Muscle layer of colon (tissue), 2 donors: Measurements from ENCODE around the gene FABP7.
A peak's percentile ranks its signal among the peaks of the same experiment; 100 is the strongest.

Experiments
- H3K27ac ChIP-seq: one replicate; pipeline ENCODE4 v1.7.0; 2013; ENCODE audit warnings: low read depth, mild to moderate bottlenecking, low read length, moderate library complexity
- H3K27me3 ChIP-seq, 2 donors: one replicate each; pipeline ENCODE4 v1.7.0; 2013; ENCODE audit warnings: low read length in 2 of 2, mild to moderate bottlenecking in 2 of 2; ENCODE audit not compliant: insufficient read depth in 2 of 2, control insufficient read depth in 1 of 2
- H3K36me3 ChIP-seq: one replicate; pipeline ENCODE4 v1.7.0; 2013; ENCODE audit warnings: mild to moderate bottlenecking, low read length; ENCODE audit not compliant: insufficient read depth
- H3K4me1 ChIP-seq: one replicate; pipeline ENCODE4 v1.7.0; 2013; ENCODE audit warnings: mild to moderate bottlenecking, low read length; ENCODE audit not compliant: insufficient read depth
- H3K4me3 ChIP-seq, 2 donors: one replicate each; pipeline ENCODE4 v1.7.0; 2013; ENCODE audit warnings: low read length in 2 of 2, low read depth in 1 of 2, mild to moderate bottlenecking in 1 of 2, moderate library complexity in 1 of 2
- H3K9ac ChIP-seq: one replicate; pipeline ENCODE4 v1.7.0; 2013; ENCODE audit warnings: low read length
- H3K9me3 ChIP-seq: one replicate; pipeline ENCODE4 v1.7.0; 2013; ENCODE audit warnings: mild to moderate bottlenecking, low read length
- donor health status: abdominal sarcoma.
- donor health status: Adenocarcinoma of cecum.

FABP7 gene

DNA sequence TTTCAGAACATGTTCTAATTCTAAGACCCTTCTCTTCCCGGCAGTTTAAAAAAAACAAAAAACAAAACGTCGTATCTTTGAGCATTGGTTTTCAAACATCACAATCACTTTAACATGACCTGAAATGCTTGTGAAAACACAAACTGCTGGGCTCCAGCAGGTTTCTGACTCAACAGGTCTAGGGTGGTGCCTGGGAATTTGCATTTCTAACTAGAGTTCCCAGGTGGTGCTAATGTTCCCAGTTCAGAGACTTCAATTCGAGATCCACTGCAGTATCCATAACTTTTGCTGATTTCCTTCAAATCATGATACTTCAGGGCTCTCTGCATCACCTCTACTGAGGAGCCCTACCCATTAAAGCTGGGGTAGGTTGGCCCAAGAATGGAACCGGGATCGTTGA, 8.7 kb downstream of the FABP7 start:
- Histone ChIP-seq H3K27ac (no peak overlapping the region), H3K4me1 (peaks cover 15% of the 10 kb centered on the region), H3K9ac (peak overlapping the region; percentile 69), H3K36me3 (no peaks in the 10 kb centered on the region), H3K27me3 (no peaks in the 10 kb centered on the region), H3K4me3 (peak overlapping the region in 1 of 2 donors; percentile 93), H3K9me3 (no peaks in the 10 kb centered on the region)

DNA sequence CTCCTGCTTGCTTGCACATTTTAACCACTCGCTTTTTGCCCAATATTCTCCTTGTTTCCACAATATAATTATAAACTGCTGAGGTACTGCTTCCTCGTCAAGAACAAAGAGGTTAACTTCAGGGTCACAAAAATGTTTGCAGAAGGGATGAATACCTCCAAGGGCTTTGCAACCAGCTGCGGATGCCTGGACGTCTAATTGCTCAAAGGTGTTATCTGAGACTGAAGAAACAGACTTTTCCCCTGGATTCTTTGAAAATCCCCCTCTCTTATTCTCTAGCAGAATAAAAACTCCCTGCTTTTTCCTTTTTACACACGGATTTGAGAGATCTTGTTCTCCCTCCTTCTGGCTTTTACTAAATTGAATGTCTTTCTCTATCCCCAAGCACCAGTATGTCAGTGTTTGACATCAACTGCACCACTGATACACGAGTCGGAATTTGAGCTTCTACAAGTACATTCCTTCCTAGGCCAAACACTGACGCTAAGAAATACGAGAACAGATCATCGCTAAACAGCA, 9.2 kb downstream of the FABP7 start:
- no peaks in the 10 kb centered on the region for H3K27me3 ChIP-seq
- peak overlapping the region; percentile 85 for H3K27ac ChIP-seq
- peak overlapping the region; percentile 70 to 93 for H3K4me3 ChIP-seq
- H3K36me3 ChIP-seq = no peaks in the 10 kb centered on the region
- no peaks in the 10 kb centered on the region for H3K9me3 ChIP-seq
- H3K9ac ChIP-seq = peak overlapping the region; percentile 69
- peaks cover 15% of the 10 kb centered on the region for H3K4me1 ChIP-seq

DNA sequence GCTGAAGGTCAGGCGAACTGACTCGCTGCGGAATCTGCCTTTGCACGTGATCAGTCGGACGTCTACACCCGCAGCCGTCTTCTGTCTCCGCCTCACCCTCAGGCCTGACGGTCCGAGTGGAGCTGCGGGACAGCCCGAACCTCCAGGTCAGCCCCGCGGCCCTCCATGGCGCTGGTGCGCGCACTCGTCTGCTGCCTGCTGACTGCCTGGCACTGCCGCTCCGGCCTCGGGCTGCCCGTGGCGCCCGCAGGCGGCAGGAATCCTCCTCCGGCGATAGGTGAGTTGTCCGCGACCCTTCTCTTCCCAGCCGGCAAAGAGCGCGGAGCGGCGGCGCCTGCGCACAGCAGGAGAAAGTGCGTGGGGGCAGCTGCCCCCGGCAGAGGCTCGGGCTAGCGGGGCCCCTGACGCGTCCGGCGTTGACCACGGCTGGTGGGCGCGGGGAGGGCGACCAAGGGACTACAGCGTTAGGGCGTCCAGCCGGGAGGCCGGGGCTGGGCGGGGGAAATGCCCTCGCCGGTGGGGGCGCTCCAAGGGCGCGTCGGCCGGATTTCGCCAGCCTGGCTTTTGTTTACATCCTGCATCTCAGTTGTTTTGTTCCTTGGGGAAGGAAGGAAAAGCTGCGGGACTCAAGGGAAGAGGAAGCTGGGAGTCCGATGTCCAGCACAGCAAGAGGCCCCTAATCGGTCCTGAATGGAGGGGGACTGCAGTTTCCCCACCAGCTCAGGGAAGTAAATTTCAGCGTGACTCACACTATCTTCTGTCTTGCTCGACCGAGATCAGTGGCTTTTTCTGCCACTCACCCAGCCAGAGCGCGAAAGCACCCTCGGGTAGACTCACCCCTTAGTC, 9.9 kb downstream of the FABP7 start, which contains the start of gene SMPDL3A:
TSS of gene SMPDL3A (plus strand) at position 77 of the 846 bp plus-strand sequence. CDS start at position 166, 89 bp downstream.
- Histone ChIP-seq H3K27ac (peak within 1 kb of the TSS; percentile 85), H3K4me1 (peaks cover 15% of the 10 kb centered on the region), H3K27me3 (no peaks in the 10 kb centered on the region), H3K36me3 (no peaks in the 10 kb centered on the region), H3K9ac (peak within 1 kb of the TSS; percentile 69), H3K4me3 (peak within 1 kb of the TSS; percentile 70 to 93), H3K9me3 (no peaks in the 10 kb centered on the region)

DNA sequence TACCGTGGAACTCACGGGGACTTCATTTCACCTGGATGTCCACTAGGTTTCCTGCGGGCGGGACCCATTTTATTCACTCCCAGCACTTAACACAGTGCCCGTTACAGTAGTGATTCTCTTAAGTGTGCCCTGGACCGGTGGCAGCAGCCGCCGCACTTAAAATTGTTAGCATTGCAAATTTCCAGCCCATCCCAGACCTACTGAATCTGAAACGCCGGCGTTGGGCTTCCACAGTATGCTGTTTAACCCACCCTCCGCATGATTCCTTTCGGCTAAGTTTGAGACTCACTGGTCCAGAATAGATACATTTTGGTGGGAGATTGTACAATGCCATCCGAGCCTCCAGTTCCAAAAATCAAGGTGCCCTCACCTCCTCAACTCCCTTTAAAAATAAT, 10.5 kb downstream of the FABP7 start:
- peaks cover 15% of the 10 kb centered on the region for H3K4me1 ChIP-seq

DNA sequence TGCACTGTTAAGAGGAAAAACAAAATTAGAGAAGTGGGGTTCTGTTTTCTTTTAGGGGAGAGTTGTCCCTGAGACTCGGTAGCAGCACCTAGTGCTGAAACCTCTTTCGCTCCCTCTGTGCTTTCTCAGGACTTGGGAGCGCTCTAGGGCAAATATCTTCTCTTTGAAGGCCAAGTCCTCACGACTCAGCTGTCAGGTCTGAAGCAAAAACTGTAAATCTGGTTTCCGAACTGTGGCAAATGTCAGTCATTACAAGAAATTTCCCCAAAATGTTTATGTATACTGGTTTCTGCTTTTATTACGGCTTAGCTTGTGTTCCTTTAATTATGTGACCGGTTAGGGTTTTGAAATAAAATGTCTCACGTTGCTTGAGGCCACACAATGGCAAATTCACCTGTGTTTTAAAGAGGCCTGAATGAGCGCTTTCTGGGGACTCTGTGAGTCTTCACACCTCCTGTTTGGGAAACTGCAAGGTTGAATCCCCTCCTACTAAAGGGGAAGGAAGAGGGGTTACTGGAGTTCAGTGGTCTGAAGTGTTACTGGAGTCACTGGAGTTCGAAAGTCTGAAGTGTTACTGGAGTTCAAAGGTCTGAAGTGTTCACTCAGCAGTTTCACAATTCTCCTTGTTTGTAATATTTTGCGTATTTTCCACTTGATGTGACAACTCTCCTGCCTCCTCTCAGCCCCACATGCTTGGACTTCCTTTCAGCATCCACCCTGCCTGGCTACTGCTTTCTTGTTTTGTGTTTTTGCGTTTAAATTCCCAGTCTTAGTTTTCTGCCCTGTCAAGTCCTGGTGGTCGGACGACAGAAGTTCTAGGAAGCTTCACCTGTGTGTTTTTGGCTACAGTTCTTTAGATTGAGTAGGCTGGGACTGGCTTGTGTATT, 11.2 kb downstream of the FABP7 start:
- peak overlapping the region; percentile 69 for H3K9ac ChIP-seq
- peak overlapping the region; percentile 70 to 93 for H3K4me3 ChIP-seq
- H3K27ac ChIP-seq = peak overlapping the region; percentile 85
- H3K27me3 ChIP-seq = no peaks in the 10 kb centered on the region
- H3K9me3 ChIP-seq = no peaks in the 10 kb centered on the region
- H3K36me3 ChIP-seq = no peaks in the 10 kb centered on the region
- H3K4me1 ChIP-seq = peaks cover 15% of the 10 kb centered on the region

More for the DNA sequence above, 10.5 kb downstream of the FABP7 start:
- H3K9me3 ChIP-seq = no peaks in the 10 kb centered on the region
- H3K36me3 ChIP-seq = no peaks in the 10 kb centered on the region
- H3K27me3 ChIP-seq = no peaks in the 10 kb centered on the region
- H3K4me3 ChIP-seq = peak overlapping the region; percentile 70 to 93
- peak overlapping the region; percentile 69 for H3K9ac ChIP-seq
- H3K27ac ChIP-seq = peak overlapping the region; percentile 85

DNA sequence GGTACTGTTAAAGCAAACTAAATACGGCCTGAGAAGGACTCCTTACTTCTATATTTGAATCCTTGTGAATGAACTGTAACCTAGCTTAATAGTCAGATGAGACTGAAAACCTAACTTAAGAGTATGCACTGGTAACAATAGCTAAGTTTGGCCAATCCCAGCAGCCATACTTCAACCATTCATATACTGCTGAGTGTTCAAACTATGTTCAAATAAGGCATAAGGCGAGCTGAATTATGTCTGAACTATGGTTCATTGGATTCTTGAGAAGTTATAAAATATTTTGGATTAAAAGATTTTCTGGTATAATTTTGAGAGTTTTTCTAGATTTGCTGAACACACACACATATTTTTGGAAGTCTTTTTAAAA, 11.8 kb downstream of the FABP7 start:
- H3K9me3 ChIP-seq = no peaks in the 10 kb centered on the region
- peaks cover 15% of the 10 kb centered on the region for H3K4me1 ChIP-seq
- H3K27me3 ChIP-seq = no peaks in the 10 kb centered on the region
- no peak overlapping the region for H3K9ac ChIP-seq
- no peak overlapping the region for H3K4me3 ChIP-seq
- H3K27ac ChIP-seq = no peak overlapping the region
- H3K36me3 ChIP-seq = no peaks in the 10 kb centered on the region

DNA sequence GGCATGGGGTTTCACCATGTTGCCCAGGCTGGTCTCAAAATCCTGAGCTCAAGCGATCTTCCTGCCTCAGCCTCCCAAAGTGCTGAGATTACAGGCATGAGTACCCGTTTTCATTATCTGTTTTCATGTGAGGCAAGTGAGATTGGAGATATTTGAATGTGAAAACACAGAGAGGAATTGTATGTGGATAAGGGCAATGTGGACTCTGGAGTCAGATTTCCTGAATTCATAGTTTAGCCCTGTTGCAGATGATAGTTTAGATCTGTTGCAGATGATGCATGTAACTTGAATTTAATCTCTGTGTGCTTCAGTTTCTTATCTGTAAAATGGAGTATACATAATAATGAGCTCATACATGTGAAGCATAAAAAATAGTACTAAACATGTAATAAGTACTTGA, 13.2 kb downstream of the FABP7 start:
- Histone ChIP-seq H3K4me1 (peaks cover 15% of the 10 kb centered on the region), H3K9me3 (no peaks in the 10 kb centered on the region), H3K27me3 (no peaks in the 10 kb centered on the region), H3K4me3 (no peak overlapping the region), H3K36me3 (no peaks in the 10 kb centered on the region), H3K9ac (no peak overlapping the region), H3K27ac (no peak overlapping the region)

DNA sequence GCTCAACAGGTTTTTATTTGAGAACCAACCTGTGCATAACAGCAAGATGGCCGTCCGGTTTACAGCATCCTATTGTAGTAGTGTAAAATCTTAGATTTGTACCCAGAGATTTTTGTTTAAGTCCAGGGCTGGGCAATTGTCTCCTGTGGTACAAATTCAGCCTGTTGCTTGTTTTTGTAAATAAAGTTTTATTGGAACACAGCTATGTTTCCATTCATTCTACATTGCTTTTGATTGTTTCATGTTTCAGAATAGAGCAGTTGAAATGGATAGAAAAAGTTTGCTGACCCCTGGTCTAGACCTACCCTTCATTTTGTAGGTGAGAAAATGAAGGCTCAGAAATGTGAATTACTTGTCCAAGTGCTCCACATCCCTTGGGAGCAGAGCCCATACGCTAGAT, 18.0 kb downstream of the FABP7 start:
- H3K27me3 ChIP-seq = no peaks in the 10 kb centered on the region
- H3K4me3 ChIP-seq = no peak overlapping the region
- H3K36me3 ChIP-seq = no peaks in the 10 kb centered on the region
- no peaks in the 10 kb centered on the region for H3K4me1 ChIP-seq
- H3K9ac ChIP-seq = no peak overlapping the region
- H3K27ac ChIP-seq = no peak overlapping the region
- H3K9me3 ChIP-seq = no peaks in the 10 kb centered on the region

DNA sequence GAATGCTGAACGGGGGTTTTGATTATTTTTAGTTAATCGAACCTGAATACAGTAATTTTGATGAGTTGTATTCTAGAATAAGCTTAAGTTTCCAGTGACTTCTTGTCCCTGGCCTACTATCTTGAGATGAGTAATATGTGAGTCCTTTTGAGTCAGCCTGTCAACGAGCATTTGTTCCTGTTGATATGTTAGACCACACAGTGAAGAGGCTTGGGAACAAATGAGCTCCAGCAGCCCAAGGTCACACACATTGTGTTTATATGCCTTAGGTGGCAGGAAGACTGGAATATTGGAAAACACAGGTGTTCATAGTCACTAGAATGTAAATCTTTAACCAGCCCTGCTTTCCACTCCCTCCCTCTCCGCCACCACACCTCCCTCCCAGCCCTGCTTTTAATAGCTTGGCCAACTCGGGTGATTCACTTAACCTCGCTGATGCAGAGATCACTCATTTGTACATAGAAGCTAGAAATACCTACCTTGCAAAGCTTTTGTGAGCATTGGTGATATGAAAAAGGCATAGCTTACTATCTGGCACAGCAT, 18.7 kb downstream of the FABP7 start:
- Histone ChIP-seq H3K4me3 (no peak overlapping the region), H3K27ac (no peak overlapping the region), H3K27me3 (no peaks in the 10 kb centered on the region), H3K9ac (no peak overlapping the region), H3K9me3 (no peaks in the 10 kb centered on the region), H3K36me3 (no peaks in the 10 kb centered on the region), H3K4me1 (no peaks in the 10 kb centered on the region)

DNA sequence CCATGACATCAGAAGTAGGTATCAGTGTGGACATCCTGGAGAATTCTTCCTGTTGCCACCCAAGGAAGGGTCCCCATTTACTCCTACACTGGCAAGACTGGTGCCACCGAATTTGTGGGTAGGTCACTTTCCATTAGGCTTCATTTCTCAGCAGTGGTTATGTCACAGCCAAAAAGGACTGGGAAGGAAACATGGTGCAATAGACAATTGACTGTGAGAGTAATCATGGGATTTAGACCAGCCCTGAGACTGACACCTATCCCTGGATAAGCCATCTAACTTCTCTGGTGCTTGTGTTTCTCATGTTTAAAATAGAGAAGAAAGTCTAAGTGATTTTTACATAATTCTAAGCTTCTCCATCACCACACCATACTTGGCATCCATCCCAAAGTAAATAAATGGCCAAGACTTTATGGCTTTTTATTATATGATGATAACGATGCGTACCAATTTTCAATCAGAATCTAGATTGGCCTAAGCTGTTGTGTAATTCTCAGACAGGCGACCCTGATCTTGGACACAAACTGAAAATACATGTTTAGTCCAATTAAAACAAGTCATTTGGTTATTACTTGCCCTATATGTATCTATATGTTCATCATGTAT, 19.7 kb downstream of the FABP7 start:
- H3K36me3 ChIP-seq = no peaks in the 10 kb centered on the region
- H3K4me1 ChIP-seq = no peaks in the 10 kb centered on the region
- H3K27ac ChIP-seq = no peak overlapping the region
- H3K27me3 ChIP-seq = no peaks in the 10 kb centered on the region
- H3K4me3 ChIP-seq = no peak overlapping the region
- no peaks in the 10 kb centered on the region for H3K9me3 ChIP-seq
- H3K9ac ChIP-seq = no peak overlapping the region
